SK-N-SH treated with all-trans-retinoic acid at 6 μM for 48 hours (cell line): ENCODE data around the gene GAGE10.

Source experiments
- ATAC-seq: fragments of 200-7000 bp; cut with Tn5 transposase; 3 replicates; pipeline ENCODE4 v1.9.1; 2020; ENCODE audit warnings: mild to moderate bottlenecking, moderate library complexity
- ARNTL ChIP-seq: fragments of 450-650 bp; formaldehyde crosslinking; IDR thresholded peaks from 2 replicates; pipeline ENCODE4 v1.5.0; 2020; ENCODE audit warnings: low read depth, mild to moderate bottlenecking, moderate library complexity, borderline replicate concordance
- CSDC2 ChIP-seq: fragments of 250-450 bp; sonication (Bioruptor Pico); IDR thresholded peaks from 2 replicates; pipeline ENCODE4 v1.5.0; 2020; ENCODE audit warnings: mild to moderate bottlenecking, moderate library complexity
- ESRRG ChIP-seq: fragments of 250-450 bp; sonication (Bioruptor Pico); IDR thresholded peaks from 2 replicates; pipeline ENCODE4 v1.6.1; 2021; ENCODE audit warnings: mild to moderate bottlenecking
- GLIS3 ChIP-seq: fragments of 250-450 bp; sonication (Bioruptor Pico); IDR thresholded peaks from 2 replicates; pipeline ENCODE4 v1.5.0; 2020; ENCODE audit warnings: mild to moderate bottlenecking, moderate library complexity
- ISL1 ChIP-seq: fragments of 250-450 bp; sonication (Bioruptor Pico); IDR thresholded peaks from 2 replicates; pipeline ENCODE4 v2.1.2; 2022; ENCODE audit warnings: mild to moderate bottlenecking, moderate library complexity
- PPARA ChIP-seq: fragments of 250-450 bp; sonication (Bioruptor Pico); IDR thresholded peaks from 2 replicates; pipeline ENCODE4 v1.5.0; 2020; ENCODE audit warnings: mild to moderate bottlenecking, borderline replicate concordance
- RARB ChIP-seq: fragments of 250-450 bp; sonication (Bioruptor Pico); IDR thresholded peaks from 2 replicates; pipeline ENCODE4 v1.8.0; 2021; ENCODE audit warnings: mild to moderate bottlenecking, moderate library complexity
- SNAI2 ChIP-seq: fragments of 250-450 bp; sonication (Bioruptor Pico); IDR thresholded peaks from 2 replicates; pipeline ENCODE4 v1.5.0; 2020; ENCODE audit warnings: mild to moderate bottlenecking, moderate library complexity
- TCF4 ChIP-seq: fragments of 250-450 bp; sonication (Bioruptor Pico); IDR thresholded peaks from 2 replicates; pipeline ENCODE4 v1.8.0; 2021; ENCODE audit warnings: mild to moderate bottlenecking, moderate library complexity, borderline replicate concordance
- TOX ChIP-seq: fragments of 250-450 bp; sonication (Bioruptor Pico); IDR thresholded peaks from 2 replicates; pipeline ENCODE4 v1.8.0; 2021; ENCODE audit warnings: mild to moderate bottlenecking, moderate library complexity, borderline replicate concordance
- ZC3H10 ChIP-seq: fragments of 250-450 bp; sonication (Bioruptor Pico); IDR thresholded peaks from 2 replicates; pipeline ENCODE4 v1.5.1; 2021; ENCODE audit warnings: mild to moderate bottlenecking, moderate library complexity
- ZFP3 ChIP-seq: fragments of 250-450 bp; sonication (Bioruptor Pico); IDR thresholded peaks from 2 replicates; pipeline ENCODE4 v1.5.0; 2020; ENCODE audit warnings: mild to moderate bottlenecking, moderate library complexity
- ZFP30 ChIP-seq: fragments of 450-650 bp; formaldehyde crosslinking; IDR thresholded peaks from 2 replicates; pipeline ENCODE4 v1.5.0; 2022; ENCODE audit warnings: mild to moderate bottlenecking, moderate library complexity
- ZNF565 ChIP-seq: fragments of 450-650 bp; formaldehyde crosslinking; conservative IDR thresholded peaks from 2 replicates; pipeline ENCODE4 v1.5.0; 2020; ENCODE audit warnings: low read depth, mild to moderate bottlenecking, moderate library complexity
- ZNF70 ChIP-seq: fragments of 450-650 bp; formaldehyde crosslinking; IDR thresholded peaks from 2 replicates; pipeline ENCODE4 v1.5.0; 2020; ENCODE audit warnings: mild to moderate bottlenecking, moderate library complexity
- ZNF8 ChIP-seq: fragments of 450-650 bp; formaldehyde crosslinking; IDR thresholded peaks from 2 replicates; pipeline ENCODE4 v1.5.0; 2020; ENCODE audit warnings: mild to moderate bottlenecking, moderate library complexity
- TF ChIP-seq, protein P1 (sequence below): fragments of 250-450 bp; sonication (Bioruptor Pico); IDR thresholded peaks from 2 replicates; pipeline ENCODE4 v1.5.1; 2021; ENCODE audit warnings: mild to moderate bottlenecking, moderate library complexity
- TF ChIP-seq, protein P2 (sequence below): fragments of 250-450 bp; sonication (Bioruptor Pico); IDR thresholded peaks from 2 replicates; pipeline ENCODE4 v1.5.0; 2020; ENCODE audit warnings: mild to moderate bottlenecking, moderate library complexity
- TF ChIP-seq, protein P3 (sequence below): fragments of 250-450 bp; sonication (Bioruptor Pico); IDR thresholded peaks from 2 replicates; pipeline ENCODE4 v1.8.0; 2021; ENCODE audit warnings: low read depth, mild to moderate bottlenecking, moderate library complexity, borderline replicate concordance
- TF ChIP-seq, protein P4 (sequence below): fragments of 250-450 bp; sonication (Bioruptor Pico); IDR thresholded peaks from 2 replicates; pipeline ENCODE4 v1.5.1; 2020; ENCODE audit warnings: low read depth, mild to moderate bottlenecking, moderate library complexity
- TF ChIP-seq, protein P5 (sequence below): fragments of 250-450 bp; sonication (Bioruptor Pico); IDR thresholded peaks from 2 replicates; pipeline ENCODE4 v1.8.0; 2020; ENCODE audit warnings: mild to moderate bottlenecking, moderate library complexity, borderline replicate concordance

The GAGE10 gene

DNA sequence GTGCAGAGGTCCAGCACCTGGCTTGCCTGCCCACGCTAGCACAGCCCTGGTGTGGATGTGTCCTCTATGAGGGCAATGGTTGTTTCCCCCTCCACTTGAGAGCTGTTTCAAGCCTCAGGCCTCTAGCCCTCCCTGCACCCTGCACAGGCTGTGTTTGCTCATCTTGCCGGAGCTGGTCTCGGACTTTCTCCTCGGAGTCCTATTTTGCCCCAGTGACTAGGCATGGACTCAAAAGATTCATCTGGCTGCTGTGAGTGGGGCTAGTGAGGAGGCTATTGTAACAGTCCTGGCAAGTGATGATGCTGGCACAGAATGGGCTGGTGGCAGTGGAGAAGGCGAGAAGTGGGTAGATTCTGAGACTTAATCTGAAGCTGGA, 44.7 kb upstream of the GAGE10 start:
- ATAC-seq: no peak
- TF ChIP-seq ESRRG (CRISPR knock-in tag) (no peak), SNAI2 (no peak), ZFP3 (no peak), PPARA (CRISPR knock-in tag) (no peak), GLIS3 (CRISPR knock-in tag) (no peak), ZNF8 (no peak), ARNTL (CRISPR knock-in tag) (no peak), ZFP30 (no peak), ZNF70 (CRISPR knock-in tag) (no peak), ISL1 (CRISPR knock-in tag) (no peak), TCF4 (no peak), CSDC2 (CRISPR knock-in tag) (no peak), ZNF565 (CRISPR knock-in tag) (no peak), ZC3H10 (CRISPR knock-in tag) (no peak), RARB (no peak), TOX (CRISPR knock-in tag) (no peak)
- TF ChIP-seq, protein P1, sequence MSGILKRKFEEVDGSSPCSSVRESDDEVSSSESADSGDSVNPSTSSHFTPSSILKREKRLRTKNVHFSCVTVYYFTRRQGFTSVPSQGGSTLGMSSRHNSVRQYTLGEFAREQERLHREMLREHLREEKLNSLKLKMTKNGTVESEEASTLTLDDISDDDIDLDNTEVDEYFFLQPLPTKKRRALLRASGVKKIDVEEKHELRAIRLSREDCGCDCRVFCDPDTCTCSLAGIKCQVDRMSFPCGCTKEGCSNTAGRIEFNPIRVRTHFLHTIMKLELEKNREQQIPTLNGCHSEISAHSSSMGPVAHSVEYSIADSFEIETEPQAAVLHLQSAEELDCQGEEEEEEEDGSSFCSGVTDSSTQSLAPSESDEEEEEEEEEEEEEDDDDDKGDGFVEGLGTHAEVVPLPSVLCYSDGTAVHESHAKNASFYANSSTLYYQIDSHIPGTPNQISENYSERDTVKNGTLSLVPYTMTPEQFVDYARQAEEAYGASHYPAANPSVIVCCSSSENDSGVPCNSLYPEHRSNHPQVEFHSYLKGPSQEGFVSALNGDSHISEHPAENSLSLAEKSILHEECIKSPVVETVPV (CRISPR knock-in tag): no peak
- TF ChIP-seq, protein P2, sequence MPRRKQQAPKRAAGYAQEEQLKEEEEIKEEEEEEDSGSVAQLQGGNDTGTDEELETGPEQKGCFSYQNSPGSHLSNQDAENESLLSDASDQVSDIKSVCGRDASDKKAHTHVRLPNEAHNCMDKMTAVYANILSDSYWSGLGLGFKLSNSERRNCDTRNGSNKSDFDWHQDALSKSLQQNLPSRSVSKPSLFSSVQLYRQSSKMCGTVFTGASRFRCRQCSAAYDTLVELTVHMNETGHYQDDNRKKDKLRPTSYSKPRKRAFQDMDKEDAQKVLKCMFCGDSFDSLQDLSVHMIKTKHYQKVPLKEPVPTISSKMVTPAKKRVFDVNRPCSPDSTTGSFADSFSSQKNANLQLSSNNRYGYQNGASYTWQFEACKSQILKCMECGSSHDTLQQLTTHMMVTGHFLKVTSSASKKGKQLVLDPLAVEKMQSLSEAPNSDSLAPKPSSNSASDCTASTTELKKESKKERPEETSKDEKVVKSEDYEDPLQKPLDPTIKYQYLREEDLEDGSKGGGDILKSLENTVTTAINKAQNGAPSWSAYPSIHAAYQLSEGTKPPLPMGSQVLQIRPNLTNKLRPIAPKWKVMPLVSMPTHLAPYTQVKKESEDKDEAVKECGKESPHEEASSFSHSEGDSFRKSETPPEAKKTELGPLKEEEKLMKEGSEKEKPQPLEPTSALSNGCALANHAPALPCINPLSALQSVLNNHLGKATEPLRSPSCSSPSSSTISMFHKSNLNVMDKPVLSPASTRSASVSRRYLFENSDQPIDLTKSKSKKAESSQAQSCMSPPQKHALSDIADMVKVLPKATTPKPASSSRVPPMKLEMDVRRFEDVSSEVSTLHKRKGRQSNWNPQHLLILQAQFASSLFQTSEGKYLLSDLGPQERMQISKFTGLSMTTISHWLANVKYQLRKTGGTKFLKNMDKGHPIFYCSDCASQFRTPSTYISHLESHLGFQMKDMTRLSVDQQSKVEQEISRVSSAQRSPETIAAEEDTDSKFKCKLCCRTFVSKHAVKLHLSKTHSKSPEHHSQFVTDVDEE (CRISPR knock-in tag): no peak
- TF ChIP-seq, protein P3, sequence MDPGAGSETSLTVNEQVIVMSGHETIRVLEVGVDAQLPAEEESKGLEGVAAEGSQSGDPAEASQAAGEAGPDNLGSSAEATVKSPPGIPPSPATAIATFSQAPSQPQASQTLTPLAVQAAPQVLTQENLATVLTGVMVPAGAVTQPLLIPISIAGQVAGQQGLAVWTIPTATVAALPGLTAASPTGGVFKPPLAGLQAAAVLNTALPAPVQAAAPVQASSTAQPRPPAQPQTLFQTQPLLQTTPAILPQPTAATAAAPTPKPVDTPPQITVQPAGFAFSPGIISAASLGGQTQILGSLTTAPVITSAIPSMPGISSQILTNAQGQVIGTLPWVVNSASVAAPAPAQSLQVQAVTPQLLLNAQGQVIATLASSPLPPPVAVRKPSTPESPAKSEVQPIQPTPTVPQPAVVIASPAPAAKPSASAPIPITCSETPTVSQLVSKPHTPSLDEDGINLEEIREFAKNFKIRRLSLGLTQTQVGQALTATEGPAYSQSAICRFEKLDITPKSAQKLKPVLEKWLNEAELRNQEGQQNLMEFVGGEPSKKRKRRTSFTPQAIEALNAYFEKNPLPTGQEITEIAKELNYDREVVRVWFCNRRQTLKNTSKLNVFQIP: no peak
- TF ChIP-seq, protein P4, sequence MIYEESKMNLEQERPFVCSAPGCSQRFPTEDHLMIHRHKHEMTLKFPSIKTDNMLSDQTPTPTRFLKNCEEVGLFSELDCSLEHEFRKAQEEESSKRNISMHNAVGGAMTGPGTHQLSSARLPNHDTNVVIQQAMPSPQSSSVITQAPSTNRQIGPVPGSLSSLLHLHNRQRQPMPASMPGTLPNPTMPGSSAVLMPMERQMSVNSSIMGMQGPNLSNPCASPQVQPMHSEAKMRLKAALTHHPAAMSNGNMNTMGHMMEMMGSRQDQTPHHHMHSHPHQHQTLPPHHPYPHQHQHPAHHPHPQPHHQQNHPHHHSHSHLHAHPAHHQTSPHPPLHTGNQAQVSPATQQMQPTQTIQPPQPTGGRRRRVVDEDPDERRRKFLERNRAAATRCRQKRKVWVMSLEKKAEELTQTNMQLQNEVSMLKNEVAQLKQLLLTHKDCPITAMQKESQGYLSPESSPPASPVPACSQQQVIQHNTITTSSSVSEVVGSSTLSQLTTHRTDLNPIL (CRISPR knock-in tag): no peak
- TF ChIP-seq, all 23 proteins: peak for 0

DNA sequence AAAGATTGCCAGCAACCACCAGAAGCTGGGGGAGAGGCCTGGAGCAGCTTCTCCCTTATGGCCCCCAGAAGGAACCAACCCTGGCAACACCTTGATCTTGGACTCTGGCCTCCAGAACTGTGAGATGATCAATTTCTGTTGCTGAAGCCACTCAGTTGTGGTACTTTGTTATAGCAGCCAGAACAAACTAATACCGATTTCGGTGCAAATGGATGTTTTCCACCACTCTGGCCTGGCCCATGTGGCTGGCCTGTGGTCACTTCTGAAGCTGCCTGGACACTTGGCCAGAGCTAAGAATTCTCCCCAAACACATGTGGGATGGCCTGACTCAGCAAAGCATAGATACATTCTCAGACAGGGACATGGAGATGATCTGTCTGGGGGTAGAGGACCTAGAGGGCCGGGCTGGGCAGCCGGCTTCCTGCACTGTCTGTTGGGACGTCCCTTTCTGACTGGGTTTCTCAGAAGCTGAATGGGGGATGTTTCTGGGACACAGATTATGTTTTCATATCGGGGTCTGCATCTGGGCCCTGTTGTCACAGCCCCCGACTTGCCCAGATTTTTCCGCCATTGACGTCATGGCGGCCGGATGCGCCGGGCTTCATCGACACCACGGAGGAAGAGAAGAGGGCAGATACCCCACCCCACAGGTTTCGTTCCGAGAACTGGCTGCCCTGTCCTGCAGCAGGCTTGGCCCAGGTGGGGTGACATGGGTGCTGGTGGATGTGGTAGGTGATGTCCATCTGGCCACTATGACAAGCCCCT, 43.0 kb upstream of the GAGE10 start:
- no peak for ATAC-seq
- TF ChIP-seq TCF4: no peak
- TF ChIP-seq ZNF8: no peak
- TF ChIP-seq, protein P5, sequence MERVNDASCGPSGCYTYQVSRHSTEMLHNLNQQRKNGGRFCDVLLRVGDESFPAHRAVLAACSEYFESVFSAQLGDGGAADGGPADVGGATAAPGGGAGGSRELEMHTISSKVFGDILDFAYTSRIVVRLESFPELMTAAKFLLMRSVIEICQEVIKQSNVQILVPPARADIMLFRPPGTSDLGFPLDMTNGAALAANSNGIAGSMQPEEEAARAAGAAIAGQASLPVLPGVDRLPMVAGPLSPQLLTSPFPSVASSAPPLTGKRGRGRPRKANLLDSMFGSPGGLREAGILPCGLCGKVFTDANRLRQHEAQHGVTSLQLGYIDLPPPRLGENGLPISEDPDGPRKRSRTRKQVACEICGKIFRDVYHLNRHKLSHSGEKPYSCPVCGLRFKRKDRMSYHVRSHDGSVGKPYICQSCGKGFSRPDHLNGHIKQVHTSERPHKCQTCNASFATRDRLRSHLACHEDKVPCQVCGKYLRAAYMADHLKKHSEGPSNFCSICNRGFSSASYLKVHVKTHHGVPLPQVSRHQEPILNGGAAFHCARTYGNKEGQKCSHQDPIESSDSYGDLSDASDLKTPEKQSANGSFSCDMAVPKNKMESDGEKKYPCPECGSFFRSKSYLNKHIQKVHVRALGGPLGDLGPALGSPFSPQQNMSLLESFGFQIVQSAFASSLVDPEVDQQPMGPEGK (CRISPR knock-in tag): no peak
- no peak for TF ChIP-seq ESRRG (CRISPR knock-in tag)
- no peak for TF ChIP-seq ZFP30
- no peak for TF ChIP-seq ZNF565 (CRISPR knock-in tag)
- no peak for TF ChIP-seq GLIS3 (CRISPR knock-in tag)
- TF ChIP-seq, protein P1 (CRISPR knock-in tag): no peak
